Bone marrow (tissue), 2 donors: Measurements from ENCODE around the gene PSEN2.

Source experiments
- DNase-seq, 2 donors: peaks; one replicate each; lab custom pipeline; 2025; lab: John Stamatoyannopoulos, UW

Gene PSEN2

GRCh38 chr1:226864311-226864710 lies 6.1 kb upstream of the PSEN2 start:
- no peak for DNase-seq

- DNase-seq, result no peak
These were observed 4.8 kb upstream of the PSEN2 start for GRCh38 chr1:226865590-226865989.

GRCh38 chr1:226867461-226868054 lies 2.9 kb upstream of the PSEN2 start:
- DNase-seq, result no peak

- no peak for DNase-seq
These were observed 1.7 kb upstream of the PSEN2 start for GRCh38 chr1:226868726-226869125.

- no peak for DNase-seq
These were observed 403 bp upstream of the PSEN2 start for GRCh38 chr1:226870026-226870400.

- DNase-seq, result no peak
These were observed 1.4 kb downstream of the PSEN2 start for GRCh38 chr1:226871636-226872327.

GRCh38 chr1:226872437-226872836 lies 2.0 kb downstream of the PSEN2 start:
- no peak for DNase-seq

GRCh38 chr1:226873771-226874578 lies 3.6 kb downstream of the PSEN2 start:
- DNase-seq, result no peak

GRCh38 chr1:226874579-226875425 lies 4.4 kb downstream of the PSEN2 start:
- DNase-seq, result no peak

- DNase-seq, result no peak
These were observed 5.4 kb downstream of the PSEN2 start for GRCh38 chr1:226875641-226876295.

- no peak for DNase-seq
These were observed 7.3 kb downstream of the PSEN2 start for GRCh38 chr1:226877669-226878068.

GRCh38 chr1:226880372-226881287 lies 10.2 kb downstream of the PSEN2 start:
- no peak for DNase-seq

- no peak for DNase-seq
These were observed 11.2 kb downstream of the PSEN2 start for GRCh38 chr1:226881515-226882185.

GRCh38 chr1:226882187-226882586 lies 11.8 kb downstream of the PSEN2 start:
- no peak for DNase-seq

- DNase-seq, result peak in 1 of 2 donors; percentile 76
These were observed 12.4 kb downstream of the PSEN2 start for GRCh38 chr1:226882631-226883409.

- no peak for DNase-seq
These were observed 13.2 kb downstream of the PSEN2 start for GRCh38 chr1:226883630-226884029.

GRCh38 chr1:226884116-226884625 lies 13.8 kb downstream of the PSEN2 start:
- DNase-seq, result no peak

- DNase-seq, result no peak
These were observed 14.8 kb downstream of the PSEN2 start for GRCh38 chr1:226884966-226885820.
